ENCODE measurements around the gene ZMAT5.

Gene ZMAT5

GRCh38 chr22:29692327-29692640, 74.5 kb downstream of the ZMAT5 start:
- Histone ChIP-seq H3K9me3 (ENCODE audit: control extremely low read depth in 1 of 5, control insufficient read depth in 4 of 5, insufficient read depth in 2 of 5, low read depth in 1 of 5, low read length in 4 of 5) (no peaks in the 10 kb centered on the region), H3K4me1 (ENCODE audit: control extremely low read depth in 1 of 4, control insufficient read depth in 4 of 4, insufficient read depth in 4 of 4, low read length in 3 of 4) (no peaks in the 10 kb centered on the region), H3K27ac (ENCODE audit: insufficient read depth in 1 of 2, low read depth in 1 of 2, low read length in 2 of 2, poor library complexity in 1 of 2, severe bottlenecking in 2 of 2) (no peak overlapping the region), H3K4me3 (ENCODE audit: control insufficient read depth in 1 of 7, extremely low read depth in 1 of 7, insufficient read depth in 4 of 7, low read depth in 2 of 7, low read length in 6 of 7) (no peak overlapping the region), H3K27me3 (replicated peaks in 2 of 5; ENCODE audit: control insufficient read depth in 4 of 5, insufficient read depth in 5 of 5, low read length in 4 of 5) (no peaks in the 10 kb centered on the region), H3K36me3 (ENCODE audit: control insufficient read depth in 4 of 4, insufficient read depth in 4 of 4, low read length in 3 of 4) (peaks cover 2 to 70% (median 43%) of the 10 kb centered on the region in 4 experiments)
- DNase-seq, result no peak
- ChIA-PET CTCF (interaction anchor here (1.4 to 1.8 kb wide), 2 partner anchors 8 to 313 kb away, joined by 3 to 4 read pairs; no protein-coding TSS in a partner anchor), POLR2A (no interaction called here)
- 87% methylated on average over 2 of the region's 4 CpGs for WGBS (ENCODE audit: insufficient coverage)

GRCh38 chr22:29691636-29692326, 75.0 kb downstream of the ZMAT5 start:
- H3K4me1 ChIP-seq (ENCODE audit: control extremely low read depth in 1 of 4, control insufficient read depth in 4 of 4, insufficient read depth in 4 of 4, low read length in 3 of 4), result no peaks in the 10 kb centered on the region
- H3K27ac ChIP-seq (ENCODE audit: insufficient read depth in 1 of 2, low read depth in 1 of 2, low read length in 2 of 2, poor library complexity in 1 of 2, severe bottlenecking in 2 of 2), result no peak overlapping the region
- no peak overlapping the region for H3K4me3 ChIP-seq (ENCODE audit: control insufficient read depth in 1 of 7, extremely low read depth in 1 of 7, insufficient read depth in 4 of 7, low read depth in 2 of 7, low read length in 6 of 7)
- WGBS (ENCODE audit: insufficient coverage), result 94% methylated on average over 12 of the region's 13 CpGs
- no peak for DNase-seq
- POLR2A ChIA-PET, result no interaction called here
- CTCF ChIA-PET, result interaction anchor here (0.8 to 1.8 kb wide), 5 partner anchors 9 to 316 kb away, joined by 3 to 4 read pairs (median 3); no protein-coding TSS in a partner anchor
- H3K36me3 ChIP-seq (ENCODE audit: control insufficient read depth in 4 of 4, insufficient read depth in 4 of 4, low read length in 3 of 4), result peaks cover 3 to 70% (median 42%) of the 10 kb centered on the region in 4 experiments
- no peaks in the 10 kb centered on the region for H3K9me3 ChIP-seq (ENCODE audit: control extremely low read depth in 1 of 5, control insufficient read depth in 4 of 5, insufficient read depth in 2 of 5, low read depth in 1 of 5, low read length in 4 of 5)
- H3K27me3 ChIP-seq (replicated peaks in 2 of 5; ENCODE audit: control insufficient read depth in 4 of 5, insufficient read depth in 5 of 5, low read length in 4 of 5), result no peaks in the 10 kb centered on the region

DNA sequence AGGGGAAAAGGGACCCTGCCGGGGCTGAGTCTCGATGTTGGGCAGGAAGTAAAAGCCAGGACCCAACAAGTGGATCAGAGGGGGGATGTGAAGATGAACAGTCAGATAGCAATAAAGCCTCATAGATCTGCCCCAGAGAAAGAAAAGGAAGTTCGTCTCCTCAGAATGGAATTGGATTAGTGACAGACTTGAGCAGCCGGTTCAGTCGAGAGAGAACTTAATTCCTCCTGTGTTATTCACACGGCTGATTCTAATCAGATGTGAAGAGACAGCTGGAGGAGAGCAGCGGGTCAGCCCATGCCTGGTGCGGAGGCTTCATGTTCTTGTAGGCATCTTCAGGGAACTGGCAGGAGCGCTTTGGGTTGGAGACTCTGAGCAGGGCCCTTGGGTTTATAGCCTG, 76.3 kb downstream of the ZMAT5 start:
- CTCF ChIA-PET, result interaction anchor here (1.0 to 3.0 kb wide), 11 partner anchors 10 to 399 kb away, joined by 3 to 18 read pairs (median 4); no protein-coding TSS in a partner anchor
- no peak overlapping the region for H3K4me3 ChIP-seq (ENCODE audit: control insufficient read depth in 1 of 7, extremely low read depth in 1 of 7, insufficient read depth in 4 of 7, low read depth in 2 of 7, low read length in 6 of 7)
- no peaks in the 10 kb centered on the region for H3K4me1 ChIP-seq (ENCODE audit: control extremely low read depth in 1 of 4, control insufficient read depth in 4 of 4, insufficient read depth in 4 of 4, low read length in 3 of 4)
- 94% methylated on average over 9 of the region's 9 CpGs for WGBS (ENCODE audit: insufficient coverage)
- no peaks in the 10 kb centered on the region for H3K27me3 ChIP-seq (replicated peaks in 2 of 5; ENCODE audit: control insufficient read depth in 4 of 5, insufficient read depth in 5 of 5, low read length in 4 of 5)
- H3K36me3 ChIP-seq (ENCODE audit: control insufficient read depth in 4 of 4, insufficient read depth in 4 of 4, low read length in 3 of 4), result peaks cover 4 to 67% (median 43%) of the 10 kb centered on the region in 4 experiments
- no peak for DNase-seq
- POLR2A ChIA-PET, result no interaction called here
- no peak overlapping the region for H3K27ac ChIP-seq (ENCODE audit: insufficient read depth in 1 of 2, low read depth in 1 of 2, low read length in 2 of 2, poor library complexity in 1 of 2, severe bottlenecking in 2 of 2)
- H3K9me3 ChIP-seq (ENCODE audit: control extremely low read depth in 1 of 5, control insufficient read depth in 4 of 5, insufficient read depth in 2 of 5, low read depth in 1 of 5, low read length in 4 of 5), result no peaks in the 10 kb centered on the region

DNA sequence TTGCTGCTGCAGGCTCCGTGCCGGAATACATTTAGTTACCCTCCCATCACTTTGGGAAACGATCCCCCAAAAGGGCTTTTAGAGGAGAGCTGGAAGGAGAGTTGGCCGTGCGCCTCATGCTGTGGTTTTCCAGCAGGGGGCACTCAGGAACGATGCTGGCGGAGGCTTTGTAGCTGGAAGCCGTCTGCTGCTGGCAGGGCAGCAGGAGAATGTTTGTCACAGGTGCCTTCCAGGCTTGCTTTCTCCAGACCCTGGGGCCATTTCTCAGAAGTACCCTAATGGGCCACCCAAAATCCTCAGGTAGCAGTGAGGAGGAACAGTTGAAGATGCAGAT, 77.0 kb downstream of the ZMAT5 start:
- DNase-seq, result peak; percentile 33 to 61 (median 50)
- 18% methylated on average over 3 of the region's 8 CpGs for WGBS (ENCODE audit: insufficient coverage)
- H3K27ac ChIP-seq (ENCODE audit: insufficient read depth in 1 of 2, low read depth in 1 of 2, low read length in 2 of 2, poor library complexity in 1 of 2, severe bottlenecking in 2 of 2), result no peak overlapping the region
- ChIA-PET POLR2A (no interaction called here), CTCF (interaction anchor here (0.7 to 3.0 kb wide), 16 partner anchors 9 to 566 kb away, joined by 3 to 18 read pairs (median 4); no protein-coding TSS in a partner anchor)
- H3K4me3 ChIP-seq (ENCODE audit: control insufficient read depth in 1 of 7, extremely low read depth in 1 of 7, insufficient read depth in 4 of 7, low read depth in 2 of 7, low read length in 6 of 7), result no peak overlapping the region
- H3K27me3 ChIP-seq (replicated peaks in 2 of 5; ENCODE audit: control insufficient read depth in 4 of 5, insufficient read depth in 5 of 5, low read length in 4 of 5), result no peaks in the 10 kb centered on the region
- H3K9me3 ChIP-seq (ENCODE audit: control extremely low read depth in 1 of 5, control insufficient read depth in 4 of 5, insufficient read depth in 2 of 5, low read depth in 1 of 5, low read length in 4 of 5), result no peaks in the 10 kb centered on the region
- peaks cover 6 to 62% (median 41%) of the 10 kb centered on the region in 4 experiments for H3K36me3 ChIP-seq (ENCODE audit: control insufficient read depth in 4 of 4, insufficient read depth in 4 of 4, low read length in 3 of 4)
- no peaks in the 10 kb centered on the region for H3K4me1 ChIP-seq (ENCODE audit: control extremely low read depth in 1 of 4, control insufficient read depth in 4 of 4, insufficient read depth in 4 of 4, low read length in 3 of 4)

- WGBS (ENCODE audit: insufficient coverage), result 94% methylated on average over 3 of the region's 5 CpGs
- H3K4me1 ChIP-seq (ENCODE audit: control extremely low read depth in 1 of 4, control insufficient read depth in 4 of 4, insufficient read depth in 4 of 4, low read length in 3 of 4), result no peaks in the 10 kb centered on the region
- ChIA-PET POLR2A (no interaction called here), CTCF (interaction anchor here (0.7 to 3.0 kb wide), 16 partner anchors 10 to 566 kb away, joined by 3 to 18 read pairs (median 4); no protein-coding TSS in a partner anchor)
- DNase-seq, result no peak
- peaks cover 10 to 62% (median 39%) of the 10 kb centered on the region in 4 experiments for H3K36me3 ChIP-seq (ENCODE audit: control insufficient read depth in 4 of 4, insufficient read depth in 4 of 4, low read length in 3 of 4)
- no peak overlapping the region for H3K27ac ChIP-seq (ENCODE audit: insufficient read depth in 1 of 2, low read depth in 1 of 2, low read length in 2 of 2, poor library complexity in 1 of 2, severe bottlenecking in 2 of 2)
- no peak overlapping the region for H3K4me3 ChIP-seq (ENCODE audit: control insufficient read depth in 1 of 7, extremely low read depth in 1 of 7, insufficient read depth in 4 of 7, low read depth in 2 of 7, low read length in 6 of 7)
- H3K27me3 ChIP-seq (replicated peaks in 2 of 5; ENCODE audit: control insufficient read depth in 4 of 5, insufficient read depth in 5 of 5, low read length in 4 of 5), result no peaks in the 10 kb centered on the region
- no peaks in the 10 kb centered on the region for H3K9me3 ChIP-seq (ENCODE audit: control extremely low read depth in 1 of 5, control insufficient read depth in 4 of 5, insufficient read depth in 2 of 5, low read depth in 1 of 5, low read length in 4 of 5)
Measured at GRCh38 chr22:29689206-29689879, 77.5 kb downstream of the ZMAT5 start.

- Histone ChIP-seq H3K36me3 (ENCODE audit: control insufficient read depth in 4 of 4, insufficient read depth in 4 of 4, low read length in 3 of 4) (peaks cover 19 to 67% (median 44%) of the 10 kb centered on the region in 4 experiments), H3K4me3 (ENCODE audit: control insufficient read depth in 1 of 7, extremely low read depth in 1 of 7, insufficient read depth in 4 of 7, low read depth in 2 of 7, low read length in 6 of 7) (no peak overlapping the region), H3K27ac (ENCODE audit: insufficient read depth in 1 of 2, low read depth in 1 of 2, low read length in 2 of 2, poor library complexity in 1 of 2, severe bottlenecking in 2 of 2) (no peak overlapping the region), H3K4me1 (ENCODE audit: control extremely low read depth in 1 of 4, control insufficient read depth in 4 of 4, insufficient read depth in 4 of 4, low read length in 3 of 4) (no peaks in the 10 kb centered on the region), H3K27me3 (replicated peaks in 2 of 5; ENCODE audit: control insufficient read depth in 4 of 5, insufficient read depth in 5 of 5, low read length in 4 of 5) (no peaks in the 10 kb centered on the region), H3K9me3 (ENCODE audit: control extremely low read depth in 1 of 5, control insufficient read depth in 4 of 5, insufficient read depth in 2 of 5, low read depth in 1 of 5, low read length in 4 of 5) (no peaks in the 10 kb centered on the region)
- POLR2A ChIA-PET, result interaction anchor here (0.6 kb wide), 1 partner anchor 866 kb away, joined by 3 read pairs; no protein-coding TSS in a partner anchor
- no peak for DNase-seq
- CTCF ChIA-PET, result interaction anchor here (1.1 to 2.0 kb wide), 4 partner anchors 10 to 321 kb away, joined by 3 to 6 read pairs (median 4); no protein-coding TSS in a partner anchor
- WGBS (ENCODE audit: insufficient coverage), result 100% methylated on average over 4 of the region's 4 CpGs
Measured at GRCh38 chr22:29684244-29684643, 82.6 kb downstream of the ZMAT5 start.

DNA sequence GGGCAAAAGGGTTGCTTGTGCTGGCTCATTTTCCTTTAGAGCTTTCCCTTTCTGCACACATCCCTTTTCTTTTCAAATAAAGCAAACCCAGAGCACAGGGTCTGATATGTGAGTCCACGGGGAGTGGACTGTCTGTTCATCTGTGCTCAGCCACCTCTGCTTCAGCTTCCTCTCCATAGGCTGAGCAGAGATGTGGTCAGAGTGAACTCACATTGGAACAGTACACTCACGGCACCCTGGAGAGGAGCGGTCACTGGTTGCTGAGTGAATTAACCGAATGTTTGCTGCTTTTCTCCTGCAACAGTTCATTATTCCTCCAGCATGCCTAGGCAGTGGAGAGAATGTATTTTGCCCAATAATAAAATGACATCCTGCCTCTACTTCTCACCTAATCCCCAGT, 83.3 kb downstream of the ZMAT5 start:
- Histone ChIP-seq H3K36me3 (ENCODE audit: control insufficient read depth in 4 of 4, insufficient read depth in 4 of 4, low read length in 3 of 4) (peaks cover 19 to 72% (median 51%) of the 10 kb centered on the region in 4 experiments), H3K9me3 (ENCODE audit: control extremely low read depth in 1 of 5, control insufficient read depth in 4 of 5, insufficient read depth in 2 of 5, low read depth in 1 of 5, low read length in 4 of 5) (no peaks in the 10 kb centered on the region), H3K27me3 (replicated peaks in 2 of 5; ENCODE audit: control insufficient read depth in 4 of 5, insufficient read depth in 5 of 5, low read length in 4 of 5) (no peaks in the 10 kb centered on the region), H3K4me3 (ENCODE audit: control insufficient read depth in 1 of 7, extremely low read depth in 1 of 7, insufficient read depth in 4 of 7, low read depth in 2 of 7, low read length in 6 of 7) (no peak overlapping the region), H3K4me1 (ENCODE audit: control extremely low read depth in 1 of 4, control insufficient read depth in 4 of 4, insufficient read depth in 4 of 4, low read length in 3 of 4) (no peaks in the 10 kb centered on the region), H3K27ac (ENCODE audit: insufficient read depth in 1 of 2, low read depth in 1 of 2, low read length in 2 of 2, poor library complexity in 1 of 2, severe bottlenecking in 2 of 2) (no peak overlapping the region)
- POLR2A ChIA-PET, result no interaction called here
- DNase-seq, result no peak
- CTCF ChIA-PET, result interaction anchor here (1.1 to 1.2 kb wide), 2 partner anchors 47 to 322 kb away, joined by 3 to 4 read pairs; no protein-coding TSS in a partner anchor
- WGBS (ENCODE audit: insufficient coverage), result 100% methylated on average over 4 of the region's 4 CpGs
